GM12878 (cell line): ENCODE measurements around the gene FNDC3A. TPM values are rescaled to one million over a fixed set of nuclear protein-coding genes. Genes with fewer than 3 reads are reported as not detected.

ENCODE experiments used
- ATAC-seq: fragments of 200-7000 bp; cut with Tn5 transposase; 3 replicates; pipeline ENCODE4 v1.9.1; 2020; ENCODE audit warnings: mild to moderate bottlenecking, moderate library complexity
- BruUV-seq: library from RNA; stranded (reverse); fragments of 400-500 nt; replicated peaks from 2 replicates; lab custom pipeline; 2021; lab: Mats Ljungman, UMichigan
- CTCF ChIA-PET: fragments of 300-600 bp; sonication (Branson Sonifier 250); formaldehyde crosslinking; extraction: SDS; loops from one replicate; lab custom pipeline; 2021; ENCODE audit warnings: inconsistent platforms; lab: Yijun Ruan, JAX
- POLR2A ChIA-PET: fragments of 350-600 bp; formaldehyde crosslinking; extraction: SDS; loops from one replicate; lab custom pipeline; 2021; ENCODE audit warnings: inconsistent platforms; lab: Charles Lee
- RAD21 ChIA-PET: fragments of 300-600 bp; sonication (Branson Sonifier 250); formaldehyde crosslinking; loops from one replicate; lab custom pipeline; 2023; ENCODE audit warnings: antibody characterized with exemption; ENCODE audit not compliant: unreplicated experiment; lab: Charles Lee
- SMC1A ChIA-PET: fragments of 300-600 bp; sonication (Branson Sonifier 250); formaldehyde crosslinking; loops from one replicate; lab custom pipeline; 2023; ENCODE audit not compliant: unreplicated experiment, uncharacterized antibody; lab: Charles Lee
- DNase-seq: peaks from one replicate; pipeline ENCODE4 v3.0.0-alpha.2; 2011; ENCODE audit warnings: low read depth, low spot score
- FAIRE-seq: peaks from 3 replicates; lab custom pipeline; 2011; peaks lifted over from hg19 to GRCh38; lab: Jason Lieb, UNC
- H2AFZ ChIP-seq: 2 replicates; pipeline ENCODE4 v1.6.0; 2011; ENCODE audit warnings: low read depth, low read length, control low read depth; ENCODE audit not compliant: control insufficient read depth
- H3K27ac ChIP-seq: 2 replicates; pipeline ENCODE4 v1.5.1; 2011; ENCODE audit warnings: control low read depth; ENCODE audit not compliant: control insufficient read depth, insufficient read depth
- H3K27me3 ChIP-seq, 2 experiments: replicated peaks in 1 of 2; 2 replicates each; pipeline versions ENCODE4 v1.6.0 to v1.6.1; 2011; ENCODE audit warnings: low read length in 1 of 2; ENCODE audit not compliant: control insufficient read depth in 2 of 2, insufficient read depth in 2 of 2
- H3K36me3 ChIP-seq, 2 experiments: 2 replicates each; pipeline ENCODE4 v1.5.1; 2011; ENCODE audit warnings: low read length in 1 of 2; ENCODE audit not compliant: control insufficient read depth in 2 of 2, insufficient read depth in 2 of 2
- H3K4me1 ChIP-seq: 2 replicates; pipeline ENCODE4 v1.6.1; 2011; ENCODE audit warnings: mild to moderate bottlenecking, low read length, moderate library complexity, mixed read lengths; ENCODE audit not compliant: control insufficient read depth, insufficient read depth
- H3K4me2 ChIP-seq: 2 replicates; pipeline ENCODE4 v1.6.0; 2011; ENCODE audit warnings: control low read depth; ENCODE audit not compliant: control insufficient read depth, insufficient read depth
- H3K4me3 ChIP-seq: fragments of 200-600 bp; sonication (generic); 2 replicates; pipeline ENCODE4 v1.5.1; 2016
- H3K79me2 ChIP-seq: 2 replicates; pipeline ENCODE4 v1.6.0; 2011; ENCODE audit warnings: low read length; ENCODE audit not compliant: control insufficient read depth, insufficient read depth
- H3K9ac ChIP-seq: 2 replicates; pipeline ENCODE4 v1.8.0; 2011; ENCODE audit warnings: low read length, control low read depth, mixed read lengths; ENCODE audit not compliant: control insufficient read depth, insufficient read depth
- H3K9me3 ChIP-seq: replicated peaks from 3 replicates; pipeline ENCODE4 v1.5.1; 2011; ENCODE audit warnings: mild to moderate bottlenecking, low read length; ENCODE audit not compliant: control insufficient read depth, insufficient read depth
- H4K20me1 ChIP-seq: 2 replicates; pipeline ENCODE4 v1.6.0; 2011; ENCODE audit not compliant: control insufficient read depth, insufficient read depth
- HDGF ChIP-seq: fragments of 450-650 bp; IDR thresholded peaks from 2 replicates; pipeline ENCODE4 v1.6.1; 2016; ENCODE audit warnings: antibody characterized with exemption
- NR2C1 ChIP-seq: fragments of 450-650 bp; IDR thresholded peaks from 2 replicates; pipeline ENCODE4 v1.6.1; 2017; ENCODE audit warnings: antibody characterized with exemption, mild to moderate bottlenecking, moderate library complexity
- NRF1 ChIP-seq: conservative IDR thresholded peaks from 2 replicates; pipeline ENCODE4 v1.6.1; 2011; ENCODE audit warnings: mild to moderate bottlenecking, low read depth, low read length, improper control_type of control experiment
- RELB ChIP-seq: fragments of 450-650 bp; IDR thresholded peaks from 2 replicates; pipeline ENCODE4 v1.6.1; 2017; ENCODE audit warnings: low read depth, mild to moderate bottlenecking, moderate library complexity
- STAT3 ChIP-seq: IDR thresholded peaks from 2 replicates; pipeline ENCODE4 v1.6.1; 2011; ENCODE audit warnings: low read depth, low read length, improper control_type of control experiment
- YY1 ChIP-seq: IDR thresholded peaks from 2 replicates; pipeline ENCODE4 v1.6.1; 2011; ENCODE audit warnings: low read depth, mild to moderate bottlenecking, low read length
- ZNF274 ChIP-seq: IDR thresholded peaks from one replicate; pipeline ENCODE4 v1.8.0; 2011; ENCODE audit not compliant: insufficient read length, insufficient read depth
- WGBS: methylation state at CpG from one replicate; pipeline ENCODE4 v1.1.6; 2016; ENCODE audit warnings: low lambda C conversion rate; ENCODE audit not compliant: insufficient replicate concordance, insufficient coverage; ENCODE audit errors: missing lambda C conversion rate; 5-methylcytosine and 5-hydroxymethylcytosine counted together
- in situ Hi-C: fragments of 300-500 bp; cut with MboI; formaldehyde crosslinking; loops from 9 replicates; pipeline ENCODE4 v1.14.3; 2018; ENCODE audit warnings: mixed read lengths
- intact Hi-C: fragments of 100-400 bp; cut with micrococcal nuclease; formaldehyde crosslinking; loops from one replicate; pipeline ENCODE4 v1.14.2; 2022; ENCODE audit not compliant: unreplicated experiment
- polyA plus RNA-seq, 11 experiments: library from polyadenylated mRNA; depleted of rRNA in 4 of 11; unstranded in 6 of 11; stranded (reverse) in 5 of 11; fragments of >200 nt; fragmentation: Nextera tagmentation in 4 of 11; fragmentation: Illumina TruSeq in 1 of 11; extraction: Ambion mirVana in 4 of 11; extraction: Trizol in 1 of 11; gene quantifications; 1 replicate in 1 of 11; 2 replicates in 10 of 11; pipeline versions ENCODE4 v1.2.1 to v1.2.3, GENCODE V29; 2011 to 2016; ENCODE audit warnings: inconsistent platforms in 2 of 11, missing spikeins in 2 of 11, low read depth in 1 of 11
- total RNA-seq, 4 experiments: library from RNA; depleted of rRNA in 3 of 4; stranded (reverse); fragments of >200 nt in 3 of 4; fragmentation: Illumina TruSeq in 1 of 4; extraction: Trizol in 1 of 4; gene quantifications; 2 replicates each; pipeline versions ENCODE4 v1.2.1 to v1.2.3, GENCODE V29; 2013 to 2021

FNDC3A gene
- total and polyA plus RNA-seq, 10 of the 15 experiments (the other 5 are each of a cell fraction or from before 2014, with no cell fraction given): 6.3 to 46.4 (median 22.8) TPM

- Histone ChIP-seq H3K4me2 (no peak overlapping the region), H3K27ac (no peak overlapping the region), H4K20me1 (no peaks in the 10 kb centered on the region), H3K9ac (no peak overlapping the region), H3K79me2 (peaks cover 8% of the 10 kb centered on the region), H3K9me3 (no peaks in the 10 kb centered on the region), H2AFZ (no peak overlapping the region), H3K27me3 (no peaks in the 10 kb centered on the region), H3K4me3 (no peak overlapping the region), H3K36me3 (no peaks in the 10 kb centered on the region), H3K4me1 (no peaks in the 10 kb centered on the region)
- RAD21 ChIA-PET: interaction anchor here (0.6 to 1.6 kb wide), 2 partner anchors 30 to 766 kb away, joined by 3 read pairs; no protein-coding TSS in a partner anchor
- POLR2A ChIA-PET: no interaction called here
- 82% methylated on average over 5 of the region's 5 CpGs for WGBS
- intact Hi-C loops (no loop called here), in situ Hi-C loops (no loop called here)
- TF ChIP-seq HDGF (no peak), YY1 (no peak), ZNF274 (no peak), NR2C1 (no peak), RELB (no peak), NRF1 (no peak), STAT3 (no peak)
- ATAC-seq (no peak), DNase-seq (no peak), FAIRE-seq (no peak)
- CTCF ChIA-PET: interaction anchor here (0.6 to 1.7 kb wide), 3 partner anchors 11 to 520 kb away, joined by 3 to 9 read pairs (median 3); no protein-coding TSS in a partner anchor
- SMC1A ChIA-PET: interaction anchor here (0.6 to 1.6 kb wide), 2 partner anchors 10 to 489 kb away, joined by 4 to 5 read pairs; no protein-coding TSS in a partner anchor
- BruUV-seq: no TSS peak
Observed at GRCh38 chr13:49251326-49251725, 275.6 kb downstream of the FNDC3A start.
